ENCODE results near the gene PLLP. TPM values are rescaled to one million over a fixed set of nuclear protein-coding genes. Genes with fewer than 3 reads are reported as not detected.

PLLP gene
- total RNA-seq, 1 experiment from 2014 or later = 2.8 TPM

DNA sequence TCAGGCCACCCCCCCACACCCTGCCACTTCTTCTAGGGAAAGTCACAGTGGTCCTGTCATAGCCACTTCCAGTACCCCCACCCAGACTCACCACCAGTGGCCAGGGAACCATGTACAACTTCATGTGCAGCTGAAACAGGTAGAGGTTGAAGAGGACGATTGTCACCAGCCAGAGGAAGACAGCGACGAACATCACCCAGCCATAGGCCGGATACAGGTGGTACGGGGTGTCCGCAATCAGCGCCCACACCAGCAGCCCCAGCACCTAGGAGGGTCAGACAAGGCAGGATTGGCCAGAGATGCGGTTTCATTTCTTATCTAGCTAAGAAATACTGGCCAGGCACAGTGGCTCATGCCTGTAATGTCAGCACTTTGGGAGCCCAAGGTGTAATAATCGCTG, 22.7 kb downstream of the PLLP start:
- CTCF ChIA-PET = no interaction called here

DNA sequence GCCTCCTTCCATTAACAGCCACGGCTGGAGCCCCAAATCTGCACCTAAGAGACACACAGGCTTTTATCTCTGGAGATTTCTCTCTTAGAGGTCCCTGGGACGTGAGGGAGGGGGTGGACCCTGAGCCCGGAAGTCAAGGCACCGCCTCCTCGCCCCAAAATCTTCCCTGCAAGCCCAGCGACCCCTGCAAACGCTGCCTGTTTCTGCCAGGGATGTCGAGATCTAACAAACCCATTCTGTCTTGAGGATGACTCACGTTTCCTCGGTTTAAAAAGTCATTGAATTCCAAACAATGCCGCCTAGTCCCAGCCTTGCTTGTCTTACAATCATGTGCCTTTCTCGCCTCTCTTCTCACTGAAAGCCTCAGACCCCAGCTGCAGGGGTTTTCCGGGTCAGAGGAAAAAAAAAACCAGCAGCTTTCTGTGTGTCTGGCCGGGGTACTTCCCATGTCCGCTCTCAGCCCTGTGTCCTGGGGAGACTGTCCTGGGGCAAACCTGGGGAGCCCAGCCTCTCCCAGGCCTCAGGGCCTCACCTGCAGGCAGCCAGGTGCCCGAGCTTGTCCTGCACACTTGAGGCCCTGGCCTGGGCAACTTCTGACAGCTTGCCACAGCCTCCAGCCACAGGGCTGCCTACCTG, 24.1 kb downstream of the PLLP start:
- Histone ChIP-seq H3K79me2 (ENCODE audit: low read depth) (no peaks in the 10 kb centered on the region), H3K27me3 (ENCODE audit: insufficient read depth, low read depth) (no peaks in the 10 kb centered on the region), H2AFZ (peak overlapping the region; percentile 73), H3K9me2 (ENCODE audit: insufficient read depth) (no peaks in the 10 kb centered on the region), H3K9me3 (ENCODE audit: insufficient read depth, low read depth) (no peaks in the 10 kb centered on the region), H3K4me2 (peak overlapping the region; percentile 59), H3K27ac (peak overlapping the region; percentile 54), H3F3A (ENCODE audit: insufficient read depth, low read depth) (peaks cover 30% of the 10 kb centered on the region), H3K36me3 (ENCODE audit: low read depth) (no peaks in the 10 kb centered on the region), H3K4me1 (replicated peaks; ENCODE audit: insufficient read depth) (peaks cover 28% of the 10 kb centered on the region), H4K20me1 (ENCODE audit: insufficient read depth) (no peaks in the 10 kb centered on the region), H3K4me3 (no peak overlapping the region)
- ChIA-PET POLR2A (ENCODE audit: unreplicated experiment) (interaction anchor here (0.8 kb wide), 1 partner anchor 32 kb away, joined by 9 read pairs; no protein-coding TSS in a partner anchor), CTCF (no interaction called here)
- intact Hi-C loops (cut with micrococcal nuclease; ENCODE audit: unreplicated experiment) = no loop called here
- no TSS peak for BruUV-seq (replicated peaks)
- no peak for TF ChIP-seq EZH2 (IDR thresholded peaks at IDR 0.05; ENCODE audit: low read depth)
- TF ChIP-seq, protein P1, sequence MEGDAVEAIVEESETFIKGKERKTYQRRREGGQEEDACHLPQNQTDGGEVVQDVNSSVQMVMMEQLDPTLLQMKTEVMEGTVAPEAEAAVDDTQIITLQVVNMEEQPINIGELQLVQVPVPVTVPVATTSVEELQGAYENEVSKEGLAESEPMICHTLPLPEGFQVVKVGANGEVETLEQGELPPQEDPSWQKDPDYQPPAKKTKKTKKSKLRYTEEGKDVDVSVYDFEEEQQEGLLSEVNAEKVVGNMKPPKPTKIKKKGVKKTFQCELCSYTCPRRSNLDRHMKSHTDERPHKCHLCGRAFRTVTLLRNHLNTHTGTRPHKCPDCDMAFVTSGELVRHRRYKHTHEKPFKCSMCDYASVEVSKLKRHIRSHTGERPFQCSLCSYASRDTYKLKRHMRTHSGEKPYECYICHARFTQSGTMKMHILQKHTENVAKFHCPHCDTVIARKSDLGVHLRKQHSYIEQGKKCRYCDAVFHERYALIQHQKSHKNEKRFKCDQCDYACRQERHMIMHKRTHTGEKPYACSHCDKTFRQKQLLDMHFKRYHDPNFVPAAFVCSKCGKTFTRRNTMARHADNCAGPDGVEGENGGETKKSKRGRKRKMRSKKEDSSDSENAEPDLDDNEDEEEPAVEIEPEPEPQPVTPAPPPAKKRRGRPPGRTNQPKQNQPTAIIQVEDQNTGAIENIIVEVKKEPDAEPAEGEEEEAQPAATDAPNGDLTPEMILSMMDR (conservative IDR thresholded peaks at IDR 0.05) = no peak
- DNase-seq = peak; percentile 53 to 63

More for the DNA sequence above, 22.7 kb downstream of the PLLP start:
- H3K4me2 ChIP-seq = no peak overlapping the region
- H3F3A ChIP-seq (ENCODE audit: insufficient read depth, low read depth) = peaks cover 30% of the 10 kb centered on the region
- no peaks in the 10 kb centered on the region for H3K9me2 ChIP-seq (ENCODE audit: insufficient read depth)
- peaks cover 32% of the 10 kb centered on the region for H3K4me1 ChIP-seq (replicated peaks; ENCODE audit: insufficient read depth)
- H4K20me1 ChIP-seq (ENCODE audit: insufficient read depth) = no peaks in the 10 kb centered on the region
- no peak for TF ChIP-seq EZH2 (IDR thresholded peaks at IDR 0.05; ENCODE audit: low read depth)
- TF ChIP-seq, protein P1 (conservative IDR thresholded peaks at IDR 0.05) = no peak
- no peak overlapping the region for H3K27ac ChIP-seq
- no peak for DNase-seq
- POLR2A ChIA-PET (ENCODE audit: unreplicated experiment) = no interaction called here
- no peaks in the 10 kb centered on the region for H3K79me2 ChIP-seq (ENCODE audit: low read depth)
- no TSS peak for BruUV-seq (replicated peaks)
- H3K9me3 ChIP-seq (ENCODE audit: insufficient read depth, low read depth) = no peaks in the 10 kb centered on the region
- no peaks in the 10 kb centered on the region for H3K27me3 ChIP-seq (ENCODE audit: insufficient read depth, low read depth)
- no peak overlapping the region for H3K4me3 ChIP-seq
- no peaks in the 10 kb centered on the region for H3K36me3 ChIP-seq (ENCODE audit: low read depth)
- intact Hi-C loops (cut with micrococcal nuclease; ENCODE audit: unreplicated experiment) = no loop called here
- no peak overlapping the region for H2AFZ ChIP-seq

DNA sequence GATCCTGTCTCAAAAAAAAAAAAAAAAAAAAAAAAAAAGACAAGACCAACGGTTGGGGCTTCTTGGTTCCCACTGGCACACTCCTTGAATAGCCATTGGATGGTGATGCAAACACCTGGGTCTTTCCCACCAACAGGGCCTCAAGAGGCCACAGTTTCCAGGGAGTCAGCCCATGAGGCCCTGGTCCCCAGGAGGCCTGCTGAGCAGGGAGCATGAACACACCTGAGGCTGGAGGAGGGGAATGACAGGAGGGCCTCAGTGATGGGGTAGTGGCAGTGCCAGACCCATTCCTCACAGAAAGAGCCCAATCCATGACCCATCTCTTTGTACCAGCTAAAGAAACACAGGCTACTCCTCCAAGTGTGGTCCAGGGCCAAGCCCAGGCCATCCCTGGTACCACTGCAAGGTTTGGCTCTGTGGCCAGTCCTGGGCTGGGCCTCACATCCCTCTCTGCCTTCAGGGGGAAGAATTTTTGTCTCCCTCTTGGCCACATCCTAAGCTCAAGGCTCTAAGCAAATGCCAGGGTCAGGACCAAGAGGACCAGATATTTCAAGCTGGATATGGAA, 25.5 kb downstream of the PLLP start:
- BruUV-seq (replicated peaks) = no TSS peak
- H2AFZ ChIP-seq = no peak overlapping the region

More for the DNA sequence above, 25.5 kb downstream of the PLLP start:
- Histone ChIP-seq H3K4me1 (replicated peaks; ENCODE audit: insufficient read depth) (peaks cover 31% of the 10 kb centered on the region), H3K36me3 (ENCODE audit: low read depth) (no peaks in the 10 kb centered on the region), H3F3A (ENCODE audit: insufficient read depth, low read depth) (peaks cover 31% of the 10 kb centered on the region), H3K9me3 (ENCODE audit: insufficient read depth, low read depth) (no peaks in the 10 kb centered on the region), H3K9me2 (ENCODE audit: insufficient read depth) (no peaks in the 10 kb centered on the region), H3K4me3 (no peak overlapping the region), H3K27me3 (ENCODE audit: insufficient read depth, low read depth) (no peaks in the 10 kb centered on the region), H3K4me2 (no peak overlapping the region), H4K20me1 (ENCODE audit: insufficient read depth) (no peaks in the 10 kb centered on the region), H3K79me2 (ENCODE audit: low read depth) (no peaks in the 10 kb centered on the region), H3K27ac (no peak overlapping the region)
- no peak for DNase-seq
- POLR2A ChIA-PET (ENCODE audit: unreplicated experiment) = no interaction called here
- CTCF ChIA-PET = no interaction called here
- intact Hi-C loops (cut with micrococcal nuclease; ENCODE audit: unreplicated experiment) = no loop called here
- TF ChIP-seq EZH2 (IDR thresholded peaks at IDR 0.05; ENCODE audit: low read depth) = no peak
- TF ChIP-seq, protein P1 (conservative IDR thresholded peaks at IDR 0.05) = no peak
